ENCODE measurements around the gene SUMO3. TPM values are rescaled to one million over a fixed set of nuclear protein-coding genes. Genes with fewer than 3 reads are reported as not detected.

SUMO3 gene
- total RNA-seq, 1 donor from 2014 or later = 131 TPM

GRCh38 chr21:44849616-44850130 lies 31.8 kb upstream of the SUMO3 start:
- DNase-seq (ENCODE audit: low read depth) (no peak), FAIRE-seq (no peak)
- no peak for TF ChIP-seq CTCF (IDR thresholded peaks at IDR 0.05; ENCODE audit: insufficient read depth, low read length, severe bottlenecking)
- Histone ChIP-seq H3K4me3 (ENCODE audit: low read depth, low read length) (no peak overlapping the region), H3K27me3 (ENCODE audit: control insufficient read depth, insufficient read depth, low read length) (no peaks in the 10 kb centered on the region), H3K36me3 (ENCODE audit: control insufficient read depth, insufficient read depth, low read length) (peaks cover 28% of the 10 kb centered on the region)

GRCh38 chr21:44848821-44849521 lies 31.1 kb upstream of the SUMO3 start:
- FAIRE-seq = no peak

GRCh38 chr21:44847261-44848056 lies 29.6 kb upstream of the SUMO3 start:
- Histone ChIP-seq H3K4me3 (ENCODE audit: low read depth, low read length) (no peak overlapping the region), H3K36me3 (ENCODE audit: control insufficient read depth, insufficient read depth, low read length) (peaks cover 14% of the 10 kb centered on the region), H3K27me3 (ENCODE audit: control insufficient read depth, insufficient read depth, low read length) (no peaks in the 10 kb centered on the region)
- no peak for FAIRE-seq
- no peak for DNase-seq (ENCODE audit: low read depth)
- no peak for TF ChIP-seq CTCF (IDR thresholded peaks at IDR 0.05; ENCODE audit: insufficient read depth, low read length, severe bottlenecking)

More at GRCh38 chr21:44848821-44849521, 31.1 kb upstream of the SUMO3 start:
- H3K4me3 ChIP-seq (ENCODE audit: low read depth, low read length) = no peak overlapping the region
- no peaks in the 10 kb centered on the region for H3K27me3 ChIP-seq (ENCODE audit: control insufficient read depth, insufficient read depth, low read length)
- DNase-seq (ENCODE audit: low read depth) = no peak
- H3K36me3 ChIP-seq (ENCODE audit: control insufficient read depth, insufficient read depth, low read length) = peaks cover 24% of the 10 kb centered on the region
- TF ChIP-seq CTCF (IDR thresholded peaks at IDR 0.05; ENCODE audit: insufficient read depth, low read length, severe bottlenecking) = no peak

GRCh38 chr21:44846485-44847260 lies 28.8 kb upstream of the SUMO3 start:
- DNase-seq (ENCODE audit: low read depth) = peak; percentile 48
- no peak for FAIRE-seq
- Histone ChIP-seq H3K36me3 (ENCODE audit: control insufficient read depth, insufficient read depth, low read length) (peaks cover 12% of the 10 kb centered on the region), H3K27me3 (ENCODE audit: control insufficient read depth, insufficient read depth, low read length) (no peaks in the 10 kb centered on the region), H3K4me3 (ENCODE audit: low read depth, low read length) (no peak overlapping the region)
- no peak for TF ChIP-seq CTCF (IDR thresholded peaks at IDR 0.05; ENCODE audit: insufficient read depth, low read length, severe bottlenecking)

- TF ChIP-seq CTCF (IDR thresholded peaks at IDR 0.05; ENCODE audit: insufficient read depth, low read length, severe bottlenecking) = no peak
- no peak for FAIRE-seq
- H3K4me3 ChIP-seq (ENCODE audit: low read depth, low read length) = peak overlapping the region; percentile 28
These were observed 28.3 kb upstream of the SUMO3 start for GRCh38 chr21:44846224-44846484.

More at GRCh38 chr21:44846224-44846484, 28.3 kb upstream of the SUMO3 start:
- Histone ChIP-seq H3K27me3 (ENCODE audit: control insufficient read depth, insufficient read depth, low read length) (no peaks in the 10 kb centered on the region), H3K36me3 (ENCODE audit: control insufficient read depth, insufficient read depth, low read length) (peaks cover 12% of the 10 kb centered on the region)
- DNase-seq (ENCODE audit: low read depth) = no peak
